ENCODE data around the gene TEX264.
"Not testable (repeated sequence)": the region's sequence is repeated elsewhere in the genome, so short reads cannot be mapped to it uniquely, and the experiment has no call there.

TEX264 gene

GRCh38 chr3:51670823-51671733 lies at the start of gene TEX264:
Gene TEX264 (plus strand): TSS chr3:51671252. CDS start chr3:51674305, 3,053 bp downstream.
- peak; percentile 84 for DNase-seq

- DNase-seq: no peak
Measured at GRCh38 chr3:51622413-51622812, 48.6 kb upstream of the TEX264 start.

- DNase-seq: no peak
Measured at GRCh38 chr3:51622868-51623267, 48.2 kb upstream of the TEX264 start.

GRCh38 chr3:51630513-51630912 lies 40.5 kb upstream of the TEX264 start:
- no peak for DNase-seq

- DNase-seq: peak; percentile 85
Measured at GRCh38 chr3:51637144-51637940, 33.7 kb upstream of the TEX264 start.

GRCh38 chr3:51637941-51638471 lies 33.0 kb upstream of the TEX264 start:
- peak; percentile 84 for DNase-seq

GRCh38 chr3:51642462-51642861 lies 28.6 kb upstream of the TEX264 start:
- DNase-seq: no peak

- no peak for DNase-seq
Measured at GRCh38 chr3:51646091-51646490, 25.0 kb upstream of the TEX264 start.

GRCh38 chr3:51652103-51652502 lies 18.9 kb upstream of the TEX264 start:
- DNase-seq: not testable (repeated sequence)

GRCh38 chr3:51653409-51653808 lies 17.6 kb upstream of the TEX264 start:
- DNase-seq: not testable (repeated sequence)

- DNase-seq: no peak
Measured at GRCh38 chr3:51657234-51657633, 13.8 kb upstream of the TEX264 start.

- no peak for DNase-seq
Measured at GRCh38 chr3:51659942-51660341, 11.1 kb upstream of the TEX264 start.

GRCh38 chr3:51662456-51662855 lies 8.6 kb upstream of the TEX264 start:
- DNase-seq: no peak

- no peak for DNase-seq
Measured at GRCh38 chr3:51668756-51669155, 2.3 kb upstream of the TEX264 start.

- DNase-seq: peak; percentile 97
Measured at GRCh38 chr3:51669241-51670052, 1.6 kb upstream of the TEX264 start.

- DNase-seq: peak; percentile 38
Measured at GRCh38 chr3:51670053-51670822, 814 bp upstream of the TEX264 start.

GRCh38 chr3:51671734-51672475 lies 853 bp downstream of the TEX264 start:
- DNase-seq: peak; percentile 83

- DNase-seq: no peak
Measured at GRCh38 chr3:51673181-51673801, 2.2 kb downstream of the TEX264 start.

GRCh38 chr3:51673802-51674654 lies 3.0 kb downstream of the TEX264 start:
- no peak for DNase-seq

GRCh38 chr3:51675201-51675611 lies 4.2 kb downstream of the TEX264 start:
- no peak for DNase-seq

Measured in islet precursor cell (in vitro differentiated cells).